ENCODE measurements around the gene PATL2.

Gene PATL2

DNA sequence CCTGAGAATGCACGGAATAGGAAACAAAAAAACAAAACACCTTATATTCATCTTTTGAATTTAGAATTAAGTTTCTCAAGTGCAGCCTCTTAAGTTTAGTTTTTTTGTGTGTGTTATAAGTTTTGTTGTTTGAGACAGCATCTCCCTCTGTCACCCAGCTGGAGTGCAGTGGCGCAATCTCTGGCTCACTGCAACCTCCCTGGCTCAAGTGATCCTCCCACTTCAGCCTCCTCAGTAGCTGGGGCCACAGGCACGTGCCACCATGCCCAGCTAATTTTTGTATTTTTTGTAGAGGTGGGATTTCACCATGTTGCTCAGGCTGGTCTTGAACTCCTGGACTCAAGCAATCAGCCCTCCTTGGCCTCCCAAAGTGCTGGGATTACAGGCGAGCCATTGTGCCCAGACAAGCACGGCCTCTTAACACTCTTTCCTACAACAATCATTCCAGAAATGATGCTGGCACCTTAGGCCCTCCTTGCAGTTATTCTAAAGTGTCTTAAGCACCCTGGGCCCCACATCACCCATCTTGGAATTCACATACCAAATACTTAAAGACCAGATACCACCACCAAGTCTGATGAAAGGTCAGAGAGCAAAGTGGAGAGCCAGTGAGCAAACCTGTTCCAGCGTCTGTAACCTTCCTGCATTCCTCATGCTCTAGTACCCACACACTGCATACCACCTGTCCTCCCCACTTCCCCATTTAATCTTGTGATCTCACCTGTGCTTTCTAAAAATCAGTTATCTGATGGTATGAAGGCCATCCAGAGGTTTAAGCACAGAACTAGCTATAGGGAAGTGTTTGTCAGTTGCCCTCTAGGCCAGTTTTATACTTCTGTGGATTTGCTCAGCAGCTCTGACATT is 40.8 kb downstream of the PATL2 start:
- Histone ChIP-seq H3K27me3 (ENCODE audit: insufficient read depth, poor library complexity, severe bottlenecking) (no peaks in the 10 kb centered on the region), H3K4me3 (replicated peaks; ENCODE audit: insufficient read depth, low read length) (no peak overlapping the region), H3K27ac (replicated peaks) (no peak overlapping the region)
- TF ChIP-seq CTCF (IDR thresholded peaks at IDR 0.05; ENCODE audit: insufficient read depth, low read length) = no peak
- no peak for TF ChIP-seq GABPA (IDR thresholded peaks at IDR 0.05; ENCODE audit: low read depth)
- TF ChIP-seq REST (IDR thresholded peaks at IDR 0.05; ENCODE audit: insufficient replicate concordance, low read depth) = no peak
- TF ChIP-seq SPI1 (IDR thresholded peaks at IDR 0.05; ENCODE audit: borderline replicate concordance, low read depth) = no peak
- no peak for TF ChIP-seq POLR2AphosphoS5 (IDR thresholded peaks at IDR 0.05; ENCODE audit: low read depth)
- no peak for DNase-seq (ENCODE audit: low read depth in 1 of 2, low spot score in 1 of 2)

- DNase-seq (ENCODE audit: low read depth in 1 of 2, low spot score in 1 of 2) = no peak
- TF ChIP-seq SPI1 (IDR thresholded peaks at IDR 0.05; ENCODE audit: borderline replicate concordance, low read depth) (no peak), GABPA (IDR thresholded peaks at IDR 0.05; ENCODE audit: low read depth) (no peak), CTCF (IDR thresholded peaks at IDR 0.05; ENCODE audit: insufficient read depth, low read length) (no peak), POLR2AphosphoS5 (IDR thresholded peaks at IDR 0.05; ENCODE audit: low read depth) (no peak), REST (IDR thresholded peaks at IDR 0.05; ENCODE audit: insufficient replicate concordance, low read depth) (no peak)
- H3K27ac ChIP-seq (replicated peaks) = no peak overlapping the region
- no peaks in the 10 kb centered on the region for H3K27me3 ChIP-seq (ENCODE audit: insufficient read depth, poor library complexity, severe bottlenecking)
- H3K4me3 ChIP-seq (replicated peaks; ENCODE audit: insufficient read depth, low read length) = no peak overlapping the region
Measured at GRCh38 chr15:44668921-44669320, 42.2 kb downstream of the PATL2 start.

DNA sequence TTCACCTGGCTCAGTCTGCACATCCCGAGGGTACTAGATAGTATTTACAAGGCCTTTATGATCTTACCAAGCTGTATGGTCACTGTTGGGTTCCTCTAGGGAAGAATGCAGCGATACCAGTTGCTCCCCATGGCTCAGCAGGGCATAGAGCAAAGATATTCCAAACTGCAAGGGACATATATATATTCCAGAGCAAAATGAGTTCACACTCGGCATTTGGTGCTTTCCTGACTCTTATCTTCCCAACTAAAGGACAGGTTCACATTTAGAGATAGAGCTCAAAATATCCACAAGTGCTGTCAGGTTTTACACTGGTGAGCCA is 44.1 kb downstream of the PATL2 start:
- no peak for DNase-seq (ENCODE audit: low read depth in 1 of 2, low spot score in 1 of 2)
- H3K4me3 ChIP-seq (replicated peaks; ENCODE audit: insufficient read depth, low read length) = no peak overlapping the region
- TF ChIP-seq REST (IDR thresholded peaks at IDR 0.05; ENCODE audit: insufficient replicate concordance, low read depth) = no peak
- no peaks in the 10 kb centered on the region for H3K27me3 ChIP-seq (ENCODE audit: insufficient read depth, poor library complexity, severe bottlenecking)
- H3K27ac ChIP-seq (replicated peaks) = no peak overlapping the region
